IMR-90 (cell line): Measurements from ENCODE around the gene SLC26A6. TPM values are rescaled to one million over a fixed set of nuclear protein-coding genes. Genes with fewer than 3 reads are reported as not detected.
A peak's percentile ranks its signal among the peaks of the same experiment; 100 is the strongest.

Experiments used
- ATAC-seq: fragments of 200-7000 bp; cut with Tn5 transposase; 2 replicates; pipeline ENCODE4 v1.9.1; 2020; ENCODE audit warnings: low read depth, mild to moderate bottlenecking, moderate library complexity
- BruUV-seq: library from RNA; stranded (reverse); fragments of 400-500 nt; replicated peaks from 2 replicates; lab custom pipeline; 2021; lab: Mats Ljungman, UMichigan
- CTCF ChIA-PET: fragments of 300-600 bp; formaldehyde crosslinking; extraction: SDS; loops from one replicate; lab custom pipeline; 2021; ENCODE audit warnings: antibody characterized with exemption; lab: Yijun Ruan, JAX
- POLR2A ChIA-PET: fragments of 300-600 bp; sonication (Branson Sonifier 250); formaldehyde crosslinking; loops from one replicate; lab custom pipeline; 2022; ENCODE audit warnings: antibody characterized with exemption; ENCODE audit not compliant: unreplicated experiment; lab: Charles Lee
- DNase-seq: peaks from one replicate; pipeline ENCODE4 v3.0.0; 2013
- H2AFZ ChIP-seq: replicated peaks from 2 replicates; pipeline ENCODE3; 2013; ENCODE audit warnings: low read length, mild to moderate bottlenecking; ENCODE audit not compliant: poor library complexity
- H2AK5ac ChIP-seq: 2 replicates; pipeline ENCODE4 v1.6.1; 2013; ENCODE audit warnings: low read depth, low read length, inconsistent platforms
- H2AK9ac ChIP-seq: replicated peaks from 2 replicates; pipeline ENCODE3; 2013; ENCODE audit warnings: mild to moderate bottlenecking, low read depth, low read length, moderate library complexity; ENCODE audit not compliant: poor library complexity
- H2BK120ac ChIP-seq: 2 replicates; pipeline ENCODE4 v1.6.1; 2013; ENCODE audit warnings: low read depth, low read length, inconsistent platforms
- H2BK15ac ChIP-seq: 3 replicates; pipeline ENCODE4 v1.6.1; 2013; ENCODE audit warnings: low read depth, low read length, inconsistent platforms
- H2BK20ac ChIP-seq: 2 replicates; pipeline ENCODE4 v1.6.1; 2013; ENCODE audit warnings: low read depth, mild to moderate bottlenecking, inconsistent platforms, low read length, moderate library complexity
- H2BK5ac ChIP-seq: 2 replicates; pipeline ENCODE4 v1.6.1; 2013; ENCODE audit warnings: mild to moderate bottlenecking, low read depth, low read length, inconsistent platforms; ENCODE audit not compliant: poor library complexity, severe bottlenecking
- H3K14ac ChIP-seq: replicated peaks from 2 replicates; pipeline ENCODE4 v1.6.1; 2013; ENCODE audit warnings: low read depth, low read length, inconsistent platforms
- H3K18ac ChIP-seq: 2 replicates; pipeline ENCODE4 v1.6.1; 2013; ENCODE audit warnings: low read depth, low read length, control low read depth
- H3K23ac ChIP-seq: 2 replicates; pipeline ENCODE4 v1.6.1; 2013; ENCODE audit warnings: low read depth, low read length, inconsistent platforms
- H3K27ac ChIP-seq: 2 replicates; pipeline ENCODE4 v1.5.1; 2013; ENCODE audit warnings: mild to moderate bottlenecking, control low read depth, low read length; ENCODE audit not compliant: insufficient read depth
- H3K27me3 ChIP-seq: 2 replicates; pipeline ENCODE4 v1.6.1; 2013; ENCODE audit warnings: low read length; ENCODE audit not compliant: control insufficient read depth, insufficient read depth
- H3K36me3 ChIP-seq: 2 replicates; pipeline ENCODE4 v1.6.1; 2013; ENCODE audit warnings: low read length, mixed read lengths; ENCODE audit not compliant: control insufficient read depth, insufficient read depth
- H3K4ac ChIP-seq: 2 replicates; pipeline ENCODE4 v1.6.1; 2013; ENCODE audit warnings: low read depth, low read length, inconsistent platforms
- H3K4me1 ChIP-seq: 2 replicates; pipeline ENCODE4 v1.6.1; 2013; ENCODE audit warnings: low read length, mixed read lengths; ENCODE audit not compliant: control insufficient read depth, insufficient read depth
- H3K4me2 ChIP-seq: 2 replicates; pipeline ENCODE4 v1.6.1; 2013; ENCODE audit warnings: low read depth, mild to moderate bottlenecking, control low read depth, low read length, moderate library complexity
- H3K4me3 ChIP-seq: 2 replicates; pipeline ENCODE4 v1.5.1; 2013; ENCODE audit warnings: low read depth, mild to moderate bottlenecking, control low read depth, low read length, moderate library complexity; ENCODE audit not compliant: insufficient read depth
- H3K56ac ChIP-seq: 2 replicates; pipeline ENCODE4 v1.6.1; 2013; ENCODE audit warnings: low read length, inconsistent platforms; ENCODE audit not compliant: insufficient read depth; ENCODE audit errors: extremely low read depth
- H3K79me1 ChIP-seq, 2 experiments: 2 replicates each; pipeline ENCODE4 v1.6.1; 2013; ENCODE audit warnings: low read length in 2 of 2, inconsistent platforms in 1 of 2, low read depth in 1 of 2
- H3K9ac ChIP-seq: 2 replicates; pipeline ENCODE4 v1.6.1; 2013; ENCODE audit warnings: low read depth, low read length, control low read depth
- H3K9me1 ChIP-seq: 2 replicates; pipeline ENCODE4 v1.6.1; 2013; ENCODE audit warnings: low read length, inconsistent platforms; ENCODE audit not compliant: insufficient read depth
- H3K9me3 ChIP-seq: 2 replicates; pipeline ENCODE4 v1.6.1; 2013; ENCODE audit warnings: low read length; ENCODE audit not compliant: control insufficient read depth, insufficient read depth
- H4K20me1 ChIP-seq: 2 replicates; pipeline ENCODE4 v1.6.1; 2013; ENCODE audit warnings: low read length, inconsistent platforms; ENCODE audit not compliant: insufficient read depth
- H4K5ac ChIP-seq: 2 replicates; pipeline ENCODE4 v1.6.1; 2013; ENCODE audit warnings: mild to moderate bottlenecking, low read depth, low read length, control low read depth
- H4K8ac ChIP-seq, 2 experiments: 2 replicates each; pipeline ENCODE4 v1.6.1; 2013; ENCODE audit warnings: low read depth in 2 of 2, low read length in 2 of 2, control low read depth in 1 of 2, inconsistent platforms in 1 of 2
- H4K91ac ChIP-seq: 2 replicates; pipeline ENCODE4 v1.6.1; 2013; ENCODE audit warnings: low read depth, low read length, inconsistent platforms; ENCODE audit not compliant: insufficient read depth
- BHLHE40 ChIP-seq: fragments of 150-350 bp; IDR thresholded peaks from 2 replicates; pipeline ENCODE4 v1.6.1; 2016; ENCODE audit warnings: mild to moderate bottlenecking, low read depth, low read length
- CEBPB ChIP-seq: IDR thresholded peaks from 2 replicates; pipeline ENCODE4 v1.6.1; 2012; ENCODE audit warnings: low read depth, low read length, improper control_type of control experiment
- CHD1 ChIP-seq: IDR thresholded peaks from 2 replicates; pipeline ENCODE4 v1.6.1; 2012; ENCODE audit warnings: low read depth, low read length, improper control_type of control experiment
- FOS ChIP-seq: fragments of 150-350 bp; IDR thresholded peaks from 2 replicates; pipeline ENCODE4 v1.6.1; 2016; ENCODE audit warnings: low read depth, low read length
- MAFK ChIP-seq: IDR thresholded peaks from 2 replicates; pipeline ENCODE4 v1.6.1; 2012; ENCODE audit warnings: low read depth, low read length, improper control_type of control experiment
- MAZ ChIP-seq: IDR thresholded peaks from 2 replicates; pipeline ENCODE4 v1.6.1; 2012; ENCODE audit warnings: low read depth, mild to moderate bottlenecking, low read length, improper control_type of control experiment, moderate library complexity, borderline replicate concordance
- MXI1 ChIP-seq: IDR thresholded peaks from 2 replicates; pipeline ENCODE4 v1.6.1; 2012; ENCODE audit warnings: low read depth, mild to moderate bottlenecking, low read length, moderate library complexity, borderline replicate concordance
- NFE2L2 ChIP-seq: fragments of 150-350 bp; IDR thresholded peaks from 2 replicates; pipeline ENCODE4 v1.6.1; 2016; ENCODE audit warnings: low read depth, mild to moderate bottlenecking, low read length
- POLR2A ChIP-seq: IDR thresholded peaks from 2 replicates; pipeline ENCODE4 v1.6.1; 2012; ENCODE audit warnings: mild to moderate bottlenecking, low read depth, low read length
- RAD21 ChIP-seq: IDR thresholded peaks from 2 replicates; pipeline ENCODE4 v1.6.1; 2012; ENCODE audit warnings: low read length, improper control_type of control experiment
- RCOR1 ChIP-seq: IDR thresholded peaks from 2 replicates; pipeline ENCODE4 v1.6.1; 2012; ENCODE audit warnings: mild to moderate bottlenecking, low read length, improper control_type of control experiment; ENCODE audit not compliant: insufficient replicate concordance
- RFX5 ChIP-seq: IDR thresholded peaks from 2 replicates; pipeline ENCODE4 v1.8.0; 2012; ENCODE audit warnings: low read depth, mild to moderate bottlenecking, low read length, moderate library complexity
- SMC3 ChIP-seq: fragments of 150-350 bp; IDR thresholded peaks from 2 replicates; pipeline ENCODE4 v1.6.1; 2016; ENCODE audit warnings: low read depth, mild to moderate bottlenecking, antibody characterized with exemption, low read length, moderate library complexity
- WGBS, 2 experiments: methylation state at CpG; one replicate each; pipeline versions ENCODE4 v1.1.5 to v1.1.7; 2013; ENCODE audit warnings: missing lambda C conversion rate in 2 of 2; ENCODE audit not compliant: insufficient read length in 1 of 2; ENCODE audit errors: extremely low coverage in 2 of 2; 5-methylcytosine and 5-hydroxymethylcytosine counted together
- dilution Hi-C: fragments of 300-500 bp; cut with HindIII; formaldehyde crosslinking; loops from one replicate; pipeline ENCODE4 v1.14.3; 2018; ENCODE audit warnings: low sequenced_read_pairs; ENCODE audit not compliant: unreplicated experiment
- in situ Hi-C: fragments of 300-500 bp; cut with MboI; formaldehyde crosslinking; loops from 3 replicates; pipeline ENCODE4 v1.14.3; 2019; ENCODE audit warnings: low sequenced_read_pairs, inconsistent platforms, mixed read lengths
- intact Hi-C: fragments of 100-400 bp; cut with micrococcal nuclease; formaldehyde crosslinking; loops from 2 replicates; pipeline ENCODE4 v1.10.0; 2022
- polyA plus RNA-seq, 3 experiments: library from polyadenylated mRNA; depleted of rRNA; stranded (reverse); fragments of >200 nt; gene quantifications; 2 replicates each; pipeline ENCODE4 v1.2.3, GENCODE V29; 2012; ENCODE audit warnings: low replicate concordance in 1 of 3
- total RNA-seq: library from RNA; depleted of rRNA; stranded (reverse); fragments of >200 nt; gene quantifications from 2 replicates; pipeline ENCODE4 v1.2.3, GENCODE V29; 2012
- TF ChIP-seq, protein P1 (sequence below): fragments of 150-350 bp; IDR thresholded peaks from 2 replicates; pipeline ENCODE4 v1.6.1; 2016; ENCODE audit warnings: low read depth, mild to moderate bottlenecking, low read length, moderate library complexity, borderline replicate concordance
- TF ChIP-seq, protein P2 (sequence below): conservative IDR thresholded peaks from 2 replicates; pipeline ENCODE4 v1.5.1; 2012; ENCODE audit warnings: mild to moderate bottlenecking, low read depth, low read length, improper control_type of control experiment
- TF ChIP-seq, protein P3 (sequence below): fragments of 150-350 bp; IDR thresholded peaks from 2 replicates; pipeline ENCODE4 v1.6.1; 2017; ENCODE audit warnings: mild to moderate bottlenecking, antibody characterized with exemption, low read length, low read depth

Gene SLC26A6
- total and polyA plus RNA-seq, 2 of the 4 experiments (the other 2 are of a cell fraction): 11.8 to 34.3 TPM

DNA sequence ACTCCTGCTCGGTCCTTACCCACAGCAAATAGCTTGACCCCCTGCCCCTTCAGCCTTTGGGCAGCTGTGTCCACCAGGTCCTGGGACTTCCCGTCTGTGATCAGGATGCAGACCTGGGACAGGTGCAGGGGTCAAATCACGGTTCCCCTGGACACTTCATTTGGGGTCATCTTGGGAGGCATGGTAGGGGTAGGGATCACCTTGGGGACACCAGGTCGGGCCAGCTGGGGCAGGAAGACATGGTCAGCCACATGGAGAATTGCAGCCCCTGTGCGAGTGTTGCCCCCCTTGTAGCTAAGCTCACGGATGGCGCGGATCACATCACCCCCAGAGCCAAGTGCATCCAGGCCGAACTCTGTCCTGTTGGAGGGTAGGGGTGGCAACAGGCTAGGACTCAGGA lies 41.9 kb downstream of the SLC26A6 start:
- H3K23ac ChIP-seq: peak overlapping the region; percentile 42
- H3K9me3 ChIP-seq: no peaks in the 10 kb centered on the region
- peaks cover 39% of the 10 kb centered on the region for H3K4me1 ChIP-seq
- ChIA-PET POLR2A (no interaction called here), CTCF (no interaction called here)
- no peak overlapping the region for H3K4me3 ChIP-seq
- H2AFZ ChIP-seq: peak overlapping the region; percentile 35
- H3K14ac ChIP-seq: 0 out of 2 replicates have a peak overlapping the region, but pooled peaks have one; percentile 6
- H3K18ac ChIP-seq: no peak overlapping the region
- no peak overlapping the region for H4K5ac ChIP-seq
- peak overlapping the region; percentile 73; the same call in 1 of the 2 replicates for H2AK5ac ChIP-seq
- H3K4me2 ChIP-seq: peak overlapping the region; percentile 13; the same call in 1 of the 2 replicates
- no peak for ATAC-seq
- H3K27me3 ChIP-seq: no peaks in the 10 kb centered on the region
- peaks cover 58% of the 10 kb centered on the region for H3K9me1 ChIP-seq
- peaks cover 5% of the 10 kb centered on the region for H4K20me1 ChIP-seq
- 90% methylated on average over 2 of the region's 9 CpGs; no CpG with 5 or more reads in 1 of the 2 experiments for WGBS, 2 experiments
- intact Hi-C loops: no loop called here
- H2BK20ac ChIP-seq: no peak overlapping the region
- no peak overlapping the region; the same call in 1 of the 2 replicates for H2BK120ac ChIP-seq
- no peak overlapping the region for H4K91ac ChIP-seq
- 0 out of 4 replicates have a peak overlapping the region, but pooled peaks of 1 of the 2 experiments have one; percentile 13 for H4K8ac ChIP-seq
- no peak overlapping the region for H2BK5ac ChIP-seq
- no peak overlapping the region for H3K27ac ChIP-seq
- no peak for DNase-seq
- TF ChIP-seq POLR2A (no peak), MXI1 (no peak), MAZ (no peak), FOS (no peak), NFE2L2 (no peak), CHD1 (no peak), CEBPB (no peak), MAFK (no peak), BHLHE40 (no peak), RFX5 (no peak), SMC3 (no peak), RAD21 (no peak), RCOR1 (no peak)
- TF ChIP-seq, protein P1, sequence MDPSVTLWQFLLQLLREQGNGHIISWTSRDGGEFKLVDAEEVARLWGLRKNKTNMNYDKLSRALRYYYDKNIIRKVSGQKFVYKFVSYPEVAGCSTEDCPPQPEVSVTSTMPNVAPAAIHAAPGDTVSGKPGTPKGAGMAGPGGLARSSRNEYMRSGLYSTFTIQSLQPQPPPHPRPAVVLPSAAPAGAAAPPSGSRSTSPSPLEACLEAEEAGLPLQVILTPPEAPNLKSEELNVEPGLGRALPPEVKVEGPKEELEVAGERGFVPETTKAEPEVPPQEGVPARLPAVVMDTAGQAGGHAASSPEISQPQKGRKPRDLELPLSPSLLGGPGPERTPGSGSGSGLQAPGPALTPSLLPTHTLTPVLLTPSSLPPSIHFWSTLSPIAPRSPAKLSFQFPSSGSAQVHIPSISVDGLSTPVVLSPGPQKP: no peak
- TF ChIP-seq, protein P2, sequence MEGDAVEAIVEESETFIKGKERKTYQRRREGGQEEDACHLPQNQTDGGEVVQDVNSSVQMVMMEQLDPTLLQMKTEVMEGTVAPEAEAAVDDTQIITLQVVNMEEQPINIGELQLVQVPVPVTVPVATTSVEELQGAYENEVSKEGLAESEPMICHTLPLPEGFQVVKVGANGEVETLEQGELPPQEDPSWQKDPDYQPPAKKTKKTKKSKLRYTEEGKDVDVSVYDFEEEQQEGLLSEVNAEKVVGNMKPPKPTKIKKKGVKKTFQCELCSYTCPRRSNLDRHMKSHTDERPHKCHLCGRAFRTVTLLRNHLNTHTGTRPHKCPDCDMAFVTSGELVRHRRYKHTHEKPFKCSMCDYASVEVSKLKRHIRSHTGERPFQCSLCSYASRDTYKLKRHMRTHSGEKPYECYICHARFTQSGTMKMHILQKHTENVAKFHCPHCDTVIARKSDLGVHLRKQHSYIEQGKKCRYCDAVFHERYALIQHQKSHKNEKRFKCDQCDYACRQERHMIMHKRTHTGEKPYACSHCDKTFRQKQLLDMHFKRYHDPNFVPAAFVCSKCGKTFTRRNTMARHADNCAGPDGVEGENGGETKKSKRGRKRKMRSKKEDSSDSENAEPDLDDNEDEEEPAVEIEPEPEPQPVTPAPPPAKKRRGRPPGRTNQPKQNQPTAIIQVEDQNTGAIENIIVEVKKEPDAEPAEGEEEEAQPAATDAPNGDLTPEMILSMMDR: no peak
- TF ChIP-seq, protein P3, sequence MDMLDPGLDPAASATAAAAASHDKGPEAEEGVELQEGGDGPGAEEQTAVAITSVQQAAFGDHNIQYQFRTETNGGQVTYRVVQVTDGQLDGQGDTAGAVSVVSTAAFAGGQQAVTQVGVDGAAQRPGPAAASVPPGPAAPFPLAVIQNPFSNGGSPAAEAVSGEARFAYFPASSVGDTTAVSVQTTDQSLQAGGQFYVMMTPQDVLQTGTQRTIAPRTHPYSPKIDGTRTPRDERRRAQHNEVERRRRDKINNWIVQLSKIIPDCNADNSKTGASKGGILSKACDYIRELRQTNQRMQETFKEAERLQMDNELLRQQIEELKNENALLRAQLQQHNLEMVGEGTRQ: no peak
- peak overlapping the region; percentile 54; the same call in 1 of the 2 replicates for H3K4ac ChIP-seq
- in situ Hi-C loops: no loop called here
- H3K56ac ChIP-seq: no peak overlapping the region
- no peak overlapping the region for H2BK15ac ChIP-seq
- dilution Hi-C loops: no loop called here
- peaks cover 49% of the 10 kb centered on the region for H3K36me3 ChIP-seq
- H3K79me1 ChIP-seq: peaks cover 29 to 86% of the 10 kb centered on the region in 2 experiments
- H3K9ac ChIP-seq: no peak overlapping the region
- peak overlapping the region; percentile 57 for H2AK9ac ChIP-seq
- BruUV-seq: no TSS peak
